HCT116 (cell line): ENCODE data around the gene DHRSX. TPM values are rescaled to one million over a fixed set of nuclear protein-coding genes. Genes with fewer than 3 reads are reported as not detected.

Experiments used
- ATAC-seq: fragments of 200-7000 bp; cut with Tn5 transposase; 2 replicates; pipeline ENCODE4 v1.9.1; 2020; ENCODE audit warnings: mild to moderate bottlenecking, moderate library complexity
- BruUV-seq: library from RNA; stranded (reverse); fragments of 400-500 nt; replicated peaks from 2 replicates; lab custom pipeline; 2021; lab: Mats Ljungman, UMichigan
- CTCF ChIA-PET: fragments of 300-600 bp; sonication (Branson Sonifier 250); formaldehyde crosslinking; loops from one replicate; lab custom pipeline; 2021; ENCODE audit warnings: antibody characterized with exemption; lab: Charles Lee
- POLR2A ChIA-PET: fragments of 300-600, 350-600 bp; sonication (Branson Sonifier 250); formaldehyde crosslinking; loops from one replicate; lab custom pipeline; 2021; ENCODE audit warnings: antibody characterized with exemption; lab: Charles Lee
- RAD21 ChIA-PET, 2 experiments: fragments of 300-600 bp; sonication (Branson Sonifier 250); formaldehyde crosslinking; loops; one replicate each; lab custom pipeline; 2023; ENCODE audit warnings: low total read pairs in 2 of 2; ENCODE audit not compliant: uncharacterized antibody in 2 of 2, unreplicated experiment in 2 of 2, low non-redundant PET in 1 of 2; lab: Charles Lee
- DNase-seq: peaks from one replicate; pipeline ENCODE4 v3.0.0-alpha.2; 2010; ENCODE audit warnings: low read depth, low spot score
- H2AFZ ChIP-seq: fragments of 200-600 bp; shearing (Covaris generic), sonication (generic); 2 replicates; pipeline ENCODE4 v1.6.1; 2017; ENCODE audit warnings: low read depth, mixed run types, mixed read lengths, antibody characterized with exemption, low read length; ENCODE audit not compliant: poor library complexity, severe bottlenecking
- H3K27ac ChIP-seq: 2 replicates; pipeline ENCODE4 v1.5.1; 2012; ENCODE audit warnings: low read depth, low read length
- H3K27me3 ChIP-seq: fragments of 200-600 bp; sonication (generic); 2 replicates; pipeline ENCODE4 v1.6.1; 2016; ENCODE audit warnings: mixed run types, low read length, mixed read lengths; ENCODE audit not compliant: insufficient read depth
- H3K36me3 ChIP-seq, 2 experiments: fragments of 200-500 bp in 1 of 2; fragments of 200-600 bp in 1 of 2; sonication (Bioruptor generic) in 1 of 2; sonication (generic) in 1 of 2; 2 replicates each; pipeline versions ENCODE4 v1.5.1 to v1.6.1; 2014 to 2016; ENCODE audit warnings: low read length in 2 of 2, inconsistent platforms in 1 of 2, mixed read lengths in 1 of 2, mixed run types in 1 of 2; ENCODE audit not compliant: insufficient read depth in 2 of 2, control insufficient read depth in 1 of 2
- H3K4me1 ChIP-seq, 2 experiments: fragments of 200-600 bp in 1 of 2; sonication (generic) in 1 of 2; 2 replicates each; pipeline versions ENCODE4 v1.5.1 to v1.6.1; 2012 to 2017; ENCODE audit warnings: low read length in 2 of 2, inconsistent platforms in 1 of 2, mild to moderate bottlenecking in 1 of 2, mixed read lengths in 1 of 2, mixed run types in 1 of 2, moderate library complexity in 1 of 2; ENCODE audit not compliant: insufficient read depth in 2 of 2, control insufficient read depth in 1 of 2
- H3K4me2 ChIP-seq: fragments of 200-600 bp; sonication (generic); 2 replicates; pipeline ENCODE4 v1.6.1; 2017; ENCODE audit warnings: mixed run types, low read length, mixed read lengths
- H3K4me3 ChIP-seq, 2 experiments: fragments of 200-600 bp in 1 of 2; sonication (generic) in 1 of 2; replicated peaks in 1 of 2; 2 replicates each; pipeline ENCODE4 v1.5.1; 2011 to 2016; ENCODE audit warnings: low read length in 2 of 2, control low read depth in 1 of 2, low read depth in 1 of 2, mild to moderate bottlenecking in 1 of 2, mixed read lengths in 1 of 2, mixed run types in 1 of 2
- H3K79me2 ChIP-seq: fragments of 200-600 bp; sonication (generic); 2 replicates; pipeline ENCODE4 v1.6.1; 2017; ENCODE audit warnings: mild to moderate bottlenecking, mixed run types, low read length, moderate library complexity, mixed read lengths; ENCODE audit not compliant: insufficient read depth
- H3K9ac ChIP-seq: fragments of 200-600 bp; sonication (generic); 2 replicates; pipeline ENCODE4 v1.6.1; 2016; ENCODE audit warnings: low read length, mixed read lengths
- H3K9me2 ChIP-seq: fragments of 200-600 bp; sonication (generic), shearing (Covaris generic); 2 replicates; pipeline ENCODE4 v1.6.1; 2017; ENCODE audit warnings: mixed run types, mild to moderate bottlenecking, moderate library complexity; ENCODE audit not compliant: insufficient read depth
- H3K9me3 ChIP-seq, 2 experiments: fragments of 200-500 bp in 1 of 2; fragments of 200-600 bp in 1 of 2; sonication (Bioruptor generic) in 1 of 2; sonication (generic) in 1 of 2; 2 replicates each; pipeline ENCODE4 v1.6.1; 2014 to 2017; ENCODE audit warnings: low read length in 2 of 2, mixed read lengths in 2 of 2, inconsistent platforms in 1 of 2, low read depth in 1 of 2, mild to moderate bottlenecking in 1 of 2, mixed run types in 1 of 2, moderate library complexity in 1 of 2; ENCODE audit not compliant: control insufficient read depth in 1 of 2, insufficient read depth in 1 of 2
- H4K20me1 ChIP-seq: fragments of 200-600 bp; sonication (generic), shearing (Covaris generic); 2 replicates; pipeline ENCODE4 v1.6.1; 2017; ENCODE audit warnings: mixed run types, mild to moderate bottlenecking, moderate library complexity; ENCODE audit not compliant: insufficient read depth
- CBX3 ChIP-seq: IDR thresholded peaks from 2 replicates; pipeline ENCODE4 v1.6.1; 2012; ENCODE audit warnings: low read depth
- EGR1 ChIP-seq: IDR thresholded peaks from 2 replicates; pipeline ENCODE4 v1.6.1; 2012; ENCODE audit warnings: low read depth
- EZH2 ChIP-seq: fragments of 200-600 bp; sonication (generic); IDR thresholded peaks from 2 replicates; pipeline ENCODE4 v1.6.1; 2017; ENCODE audit warnings: antibody characterized with exemption, mixed run types
- EZH2phosphoT487 ChIP-seq: fragments of 200-600 bp; IDR thresholded peaks from 2 replicates; pipeline ENCODE4 v1.6.1; 2018; ENCODE audit warnings: antibody characterized with exemption, borderline replicate concordance
- FOSL1 ChIP-seq: IDR thresholded peaks from 2 replicates; pipeline ENCODE4 v1.6.1; 2012; ENCODE audit warnings: low read depth
- JUND ChIP-seq: IDR thresholded peaks from 2 replicates; pipeline ENCODE4 v1.6.1; 2012
- POLR2A ChIP-seq: IDR thresholded peaks from 2 replicates; pipeline ENCODE4 v1.7.0; 2011; ENCODE audit warnings: borderline replicate concordance; ENCODE audit not compliant: insufficient read depth, insufficient read length; ENCODE audit errors: extremely low read depth
- POLR2AphosphoS5 ChIP-seq: IDR thresholded peaks from 2 replicates; pipeline ENCODE4 v1.6.1; 2011; ENCODE audit warnings: mild to moderate bottlenecking, low read depth, low read length, moderate library complexity
- RAD21 ChIP-seq: IDR thresholded peaks from 2 replicates; pipeline ENCODE4 v1.6.1; 2012; ENCODE audit warnings: low read depth, mild to moderate bottlenecking
- SIN3A ChIP-seq: IDR thresholded peaks from 2 replicates; pipeline ENCODE4 v1.6.1; 2012; ENCODE audit warnings: low read depth
- SP1 ChIP-seq: IDR thresholded peaks from 2 replicates; pipeline ENCODE4 v1.6.1; 2012; ENCODE audit warnings: low read depth
- SRF ChIP-seq: IDR thresholded peaks from 2 replicates; pipeline ENCODE4 v1.6.1; 2012; ENCODE audit warnings: low read depth
- TCF7L2 ChIP-seq: IDR thresholded peaks from 2 replicates; pipeline ENCODE4 v1.7.0; 2011; ENCODE audit warnings: borderline replicate concordance, inconsistent platforms; ENCODE audit not compliant: insufficient read depth, insufficient read length; ENCODE audit errors: extremely low read depth
- YY1 ChIP-seq: IDR thresholded peaks from 2 replicates; pipeline ENCODE4 v1.6.1; 2011; ENCODE audit warnings: low read length, low read depth, moderate library complexity, mild to moderate bottlenecking; ENCODE audit not compliant: insufficient replicate concordance; ENCODE audit errors: extremely low read depth
- ZFX ChIP-seq: fragments of 450-650 bp; IDR thresholded peaks from 2 replicates; pipeline ENCODE4 v1.6.1; 2017
- ZNF274 ChIP-seq: fragments of 200-500 bp; sonication (Bioruptor generic); IDR thresholded peaks from 2 replicates; pipeline ENCODE4 v1.6.1; 2014; ENCODE audit warnings: mild to moderate bottlenecking, low read depth, low read length, inconsistent platforms
- intact Hi-C: fragments of 100-400 bp; cut with micrococcal nuclease; formaldehyde crosslinking; loops from 2 replicates; pipeline ENCODE4 v1.10.0; 2022
- total RNA-seq: library from RNA; stranded (reverse); gene quantifications from one replicate; pipeline ENCODE4 v1.2.1, GENCODE V29; 2021; ENCODE audit not compliant: unreplicated experiment
- TF ChIP-seq, protein P1 (sequence below), 3 experiments: fragments of 200-600 bp in 1 of 3; sonication (generic) in 1 of 3; IDR thresholded peaks in 2 of 3; conservative IDR thresholded peaks in 1 of 3; 2 replicates each; pipeline ENCODE4 v1.5.1; 2012 to 2017; ENCODE audit warnings: low read depth in 2 of 3, low read length in 2 of 3, antibody characterized with exemption in 1 of 3, borderline replicate concordance in 1 of 3, control low read depth in 1 of 3, mild to moderate bottlenecking in 1 of 3, mixed read lengths in 1 of 3, mixed run types in 1 of 3, moderate library complexity in 1 of 3; ENCODE audit not compliant: insufficient read depth in 1 of 3
- TF ChIP-seq, protein P2 (sequence below): IDR thresholded peaks from 2 replicates; pipeline ENCODE4 v1.6.1; 2012
- TF ChIP-seq, protein P3 (sequence below): IDR thresholded peaks from 2 replicates; pipeline ENCODE4 v1.6.1; 2011; ENCODE audit warnings: mild to moderate bottlenecking, low read length, moderate library complexity; ENCODE audit not compliant: insufficient replicate concordance; ENCODE audit errors: extremely low read depth
- TF ChIP-seq, protein P4 (sequence below): IDR thresholded peaks from 2 replicates; pipeline ENCODE4 v1.6.1; 2012

DHRSX gene
- total RNA-seq, 1 experiment from 2014 or later, result 11.9 TPM

- BruUV-seq, result no TSS peak
- Histone ChIP-seq H3K79me2 (no peaks in the 10 kb centered on the region), H3K36me3 (no peaks in the 10 kb centered on the region), H3K9ac (no peak overlapping the region), H2AFZ (no peak overlapping the region), H3K27ac (no peak overlapping the region), H3K4me1 (peaks cover 30 to 59% of the 10 kb centered on the region in 2 experiments), H3K4me3 (no peak overlapping the region), H3K27me3 (no peaks in the 10 kb centered on the region), H3K9me2 (no peaks in the 10 kb centered on the region), H4K20me1 (no peaks in the 10 kb centered on the region), H3K4me2 (no peak overlapping the region), H3K9me3 (no peaks in the 10 kb centered on the region; a peak in 1 of 4 replicates)
- ChIA-PET CTCF (no interaction called here), RAD21 (no interaction called here), POLR2A (no interaction called here)
- intact Hi-C loops, result no loop called here
- no peak for DNase-seq
- ATAC-seq, result no peak
- TF ChIP-seq EZH2phosphoT487 (no peak), TCF7L2 (no peak), SRF (no peak), CBX3 (no peak), POLR2A (no peak), YY1 (no peak), EZH2 (no peak), ZNF274 (no peak), FOSL1 (no peak), POLR2AphosphoS5 (no peak), JUND (no peak), ZFX (no peak), SIN3A (no peak), RAD21 (no peak), SP1 (no peak), EGR1 (no peak)
- TF ChIP-seq, protein P1, sequence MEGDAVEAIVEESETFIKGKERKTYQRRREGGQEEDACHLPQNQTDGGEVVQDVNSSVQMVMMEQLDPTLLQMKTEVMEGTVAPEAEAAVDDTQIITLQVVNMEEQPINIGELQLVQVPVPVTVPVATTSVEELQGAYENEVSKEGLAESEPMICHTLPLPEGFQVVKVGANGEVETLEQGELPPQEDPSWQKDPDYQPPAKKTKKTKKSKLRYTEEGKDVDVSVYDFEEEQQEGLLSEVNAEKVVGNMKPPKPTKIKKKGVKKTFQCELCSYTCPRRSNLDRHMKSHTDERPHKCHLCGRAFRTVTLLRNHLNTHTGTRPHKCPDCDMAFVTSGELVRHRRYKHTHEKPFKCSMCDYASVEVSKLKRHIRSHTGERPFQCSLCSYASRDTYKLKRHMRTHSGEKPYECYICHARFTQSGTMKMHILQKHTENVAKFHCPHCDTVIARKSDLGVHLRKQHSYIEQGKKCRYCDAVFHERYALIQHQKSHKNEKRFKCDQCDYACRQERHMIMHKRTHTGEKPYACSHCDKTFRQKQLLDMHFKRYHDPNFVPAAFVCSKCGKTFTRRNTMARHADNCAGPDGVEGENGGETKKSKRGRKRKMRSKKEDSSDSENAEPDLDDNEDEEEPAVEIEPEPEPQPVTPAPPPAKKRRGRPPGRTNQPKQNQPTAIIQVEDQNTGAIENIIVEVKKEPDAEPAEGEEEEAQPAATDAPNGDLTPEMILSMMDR (IDR thresholded peaks at IDR 0.05 in 2 of 3, conservative IDR thresholded peaks at IDR 0.05 in 1 of 3; ENCODE audit: borderline replicate concordance in 1 of 3, insufficient read depth in 1 of 3, low read depth in 2 of 3, low read length in 2 of 3), result no peak
- TF ChIP-seq, protein P2, sequence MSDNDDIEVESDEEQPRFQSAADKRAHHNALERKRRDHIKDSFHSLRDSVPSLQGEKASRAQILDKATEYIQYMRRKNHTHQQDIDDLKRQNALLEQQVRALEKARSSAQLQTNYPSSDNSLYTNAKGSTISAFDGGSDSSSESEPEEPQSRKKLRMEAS, result no peak
- TF ChIP-seq, protein P3, sequence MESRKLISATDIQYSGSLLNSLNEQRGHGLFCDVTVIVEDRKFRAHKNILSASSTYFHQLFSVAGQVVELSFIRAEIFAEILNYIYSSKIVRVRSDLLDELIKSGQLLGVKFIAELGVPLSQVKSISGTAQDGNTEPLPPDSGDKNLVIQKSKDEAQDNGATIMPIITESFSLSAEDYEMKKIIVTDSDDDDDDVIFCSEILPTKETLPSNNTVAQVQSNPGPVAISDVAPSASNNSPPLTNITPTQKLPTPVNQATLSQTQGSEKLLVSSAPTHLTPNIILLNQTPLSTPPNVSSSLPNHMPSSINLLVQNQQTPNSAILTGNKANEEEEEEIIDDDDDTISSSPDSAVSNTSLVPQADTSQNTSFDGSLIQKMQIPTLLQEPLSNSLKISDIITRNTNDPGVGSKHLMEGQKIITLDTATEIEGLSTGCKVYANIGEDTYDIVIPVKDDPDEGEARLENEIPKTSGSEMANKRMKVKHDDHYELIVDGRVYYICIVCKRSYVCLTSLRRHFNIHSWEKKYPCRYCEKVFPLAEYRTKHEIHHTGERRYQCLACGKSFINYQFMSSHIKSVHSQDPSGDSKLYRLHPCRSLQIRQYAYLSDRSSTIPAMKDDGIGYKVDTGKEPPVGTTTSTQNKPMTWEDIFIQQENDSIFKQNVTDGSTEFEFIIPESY, result no peak
- TF ChIP-seq, protein P4, sequence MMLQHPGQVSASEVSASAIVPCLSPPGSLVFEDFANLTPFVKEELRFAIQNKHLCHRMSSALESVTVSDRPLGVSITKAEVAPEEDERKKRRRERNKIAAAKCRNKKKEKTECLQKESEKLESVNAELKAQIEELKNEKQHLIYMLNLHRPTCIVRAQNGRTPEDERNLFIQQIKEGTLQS, result no peak
These were observed 116.3 kb downstream of the DHRSX start for GRCh38 chrX:2384486-2384885.
